Measurements from ENCODE around the gene CRY1.

CRY1 gene

DNA sequence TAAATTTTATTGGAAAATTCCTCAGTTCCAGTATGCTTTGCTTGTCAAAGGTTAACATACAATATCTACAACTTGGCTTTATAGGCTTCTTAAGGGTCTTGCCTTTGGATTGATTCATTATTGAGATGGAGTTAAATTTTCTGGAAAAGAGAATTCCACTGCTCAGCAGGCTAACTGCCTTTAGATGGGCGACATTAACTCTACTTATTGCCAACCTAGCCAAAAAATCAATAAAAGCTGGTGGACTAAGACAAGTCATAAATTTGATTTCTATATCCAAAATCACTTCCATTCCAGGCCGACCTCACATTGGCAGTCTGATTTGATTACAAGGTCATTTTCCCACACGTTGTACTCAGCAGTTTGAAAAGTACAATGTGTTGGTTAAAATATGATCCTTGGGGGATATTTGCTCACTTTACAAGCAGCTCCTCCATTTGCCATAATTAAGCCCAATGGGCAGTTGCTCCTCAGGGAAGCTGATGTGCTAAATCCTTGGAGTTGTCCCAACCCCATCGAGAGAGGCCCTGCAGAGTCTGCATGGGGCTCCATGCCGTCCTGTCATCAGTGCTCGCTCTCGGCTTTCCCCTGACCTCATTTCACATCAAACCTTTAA, 36.1 kb upstream of the CRY1 start:
- Histone ChIP-seq H2BK15ac (ENCODE audit: low read length) (no peak overlapping the region), H2AFZ (ENCODE audit: low read length) (no peak overlapping the region), H3K36me3 (replicated peaks in 1 of 2; ENCODE audit: control insufficient read depth in 2 of 2, insufficient read depth in 2 of 2, low read length in 2 of 2) (no peaks in the 10 kb centered on the region), H2BK120ac (ENCODE audit: low read depth, low read length) (no peak overlapping the region), H4K8ac (ENCODE audit: low read depth, low read length) (no peak overlapping the region), H3K4ac (ENCODE audit: low read length) (no peak overlapping the region), H2AK5ac (ENCODE audit: low read depth, low read length) (no peak overlapping the region), H3K18ac (ENCODE audit: low read length) (no peak overlapping the region), H3K27ac (replicated peaks; ENCODE audit: low read length) (no peak overlapping the region), H3K23ac (ENCODE audit: low read depth, low read length, poor library complexity) (no peak overlapping the region), H2BK12ac (ENCODE audit: low read length) (no peak overlapping the region), H3K9ac (ENCODE audit: low read depth, low read length, poor library complexity) (no peak overlapping the region), H2BK5ac (ENCODE audit: low read length) (no peak overlapping the region), H3K4me2 (ENCODE audit: insufficient read depth, low read length, poor library complexity, severe bottlenecking) (no peak overlapping the region), H3K27me3 (ENCODE audit: control insufficient read depth in 3 of 3, insufficient read depth in 3 of 3, low read depth in 1 of 3, low read length in 3 of 3) (no peaks in the 10 kb centered on the region), H3K9me3 (replicated peaks in 1 of 2; ENCODE audit: control insufficient read depth in 2 of 2, insufficient read depth in 1 of 2, low read depth in 1 of 2, low read length in 2 of 2) (no peaks in the 10 kb centered on the region), H4K91ac (ENCODE audit: low read depth, low read length, poor library complexity) (no peak overlapping the region), H3K14ac (ENCODE audit: low read length) (no peak overlapping the region), H3K4me3 (ENCODE audit: low read length in 2 of 2) (no peak overlapping the region), H3K79me1 (ENCODE audit: low read depth, low read length) (no peaks in the 10 kb centered on the region), H3K4me1 (ENCODE audit: control insufficient read depth in 2 of 2, insufficient read depth in 1 of 2, low read depth in 1 of 2, low read length in 2 of 2) (peaks cover 1 to 25% of the 10 kb centered on the region in 2 donors)
- WGBS, 2 donors (ENCODE audit: extremely low coverage in 2 of 2, insufficient read length in 2 of 2, insufficient replicate concordance in 1 of 2) = no CpG with 5 or more reads among the region's 7 CpGs
- no peak for DNase-seq (ENCODE audit: low spot score)

DNA sequence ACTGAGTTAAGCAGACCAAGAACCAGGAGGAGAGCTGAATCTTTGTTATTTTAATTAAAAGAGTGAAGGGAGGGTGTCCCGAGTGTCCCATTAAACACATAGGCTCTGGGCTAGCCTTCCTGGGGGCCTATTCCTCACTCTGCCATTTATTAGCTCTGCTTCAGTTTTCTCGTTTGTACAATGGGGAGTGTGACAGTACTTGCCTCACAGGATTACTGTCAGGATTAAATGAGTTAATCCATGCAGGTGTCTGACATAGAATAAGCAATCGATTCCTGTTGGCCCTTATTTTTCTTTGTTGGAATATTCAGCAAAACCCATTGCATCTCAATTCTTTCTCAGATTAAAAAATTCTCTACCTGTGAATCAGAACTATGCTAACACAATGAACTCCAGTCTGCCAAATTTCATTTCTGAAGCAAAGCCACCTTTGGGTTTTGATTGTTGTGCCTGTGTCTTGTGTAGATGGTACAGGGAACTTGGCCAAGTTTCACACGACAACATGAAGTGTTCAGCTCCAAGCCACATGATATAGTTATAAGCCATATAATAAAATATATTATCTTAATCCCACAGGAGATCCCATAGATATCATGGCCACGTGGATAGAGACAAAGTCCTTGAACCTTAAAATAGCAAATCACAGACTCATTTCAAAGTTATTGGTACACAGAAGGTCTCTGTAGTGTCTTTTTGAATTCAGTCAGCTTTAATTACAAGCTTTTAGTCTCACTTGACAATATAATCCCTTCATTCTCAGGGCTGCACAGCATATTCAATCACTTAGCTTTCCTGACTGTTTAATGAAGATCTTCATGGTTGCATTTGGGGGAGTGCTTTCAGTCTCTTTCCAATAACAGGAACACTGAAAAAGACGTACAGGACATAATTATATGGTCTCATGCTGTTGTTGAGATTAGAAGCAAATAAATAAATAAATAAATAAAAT, 34.4 kb upstream of the CRY1 start:
- Histone ChIP-seq H3K4ac (ENCODE audit: low read length) (no peak overlapping the region), H2BK5ac (ENCODE audit: low read length) (no peak overlapping the region), H2BK12ac (ENCODE audit: low read length) (no peak overlapping the region), H2BK120ac (ENCODE audit: low read depth, low read length) (no peak overlapping the region), H3K36me3 (replicated peaks in 1 of 2; ENCODE audit: control insufficient read depth in 2 of 2, insufficient read depth in 2 of 2, low read length in 2 of 2) (no peaks in the 10 kb centered on the region), H3K14ac (ENCODE audit: low read length) (no peak overlapping the region), H3K79me1 (ENCODE audit: low read depth, low read length) (no peaks in the 10 kb centered on the region), H3K23ac (ENCODE audit: low read depth, low read length, poor library complexity) (no peak overlapping the region), H3K4me2 (ENCODE audit: insufficient read depth, low read length, poor library complexity, severe bottlenecking) (no peak overlapping the region), H2AFZ (ENCODE audit: low read length) (peak overlapping the region; percentile 66), H3K27me3 (ENCODE audit: control insufficient read depth in 3 of 3, insufficient read depth in 3 of 3, low read depth in 1 of 3, low read length in 3 of 3) (peaks cover 0 to 1% (median 0%) of the 10 kb centered on the region in 3 experiments), H3K9ac (ENCODE audit: low read depth, low read length, poor library complexity) (no peak overlapping the region), H3K4me1 (ENCODE audit: control insufficient read depth in 2 of 2, insufficient read depth in 1 of 2, low read depth in 1 of 2, low read length in 2 of 2) (peaks cover 1 to 25% of the 10 kb centered on the region in 2 donors), H3K4me3 (ENCODE audit: low read length in 2 of 2) (no peak overlapping the region), H3K18ac (ENCODE audit: low read length) (no peak overlapping the region), H3K27ac (replicated peaks; ENCODE audit: low read length) (no peak overlapping the region), H2AK5ac (ENCODE audit: low read depth, low read length) (no peak overlapping the region), H4K91ac (ENCODE audit: low read depth, low read length, poor library complexity) (no peak overlapping the region), H3K9me3 (replicated peaks in 1 of 2; ENCODE audit: control insufficient read depth in 2 of 2, insufficient read depth in 1 of 2, low read depth in 1 of 2, low read length in 2 of 2) (no peaks in the 10 kb centered on the region), H4K8ac (ENCODE audit: low read depth, low read length) (no peak overlapping the region), H2BK15ac (ENCODE audit: low read length) (no peak overlapping the region)
- no CpG with 5 or more reads among the region's 6 CpGs for WGBS, 2 donors (ENCODE audit: extremely low coverage in 2 of 2, insufficient read length in 2 of 2, insufficient replicate concordance in 1 of 2)
- no peak for DNase-seq (ENCODE audit: low spot score)

DNA sequence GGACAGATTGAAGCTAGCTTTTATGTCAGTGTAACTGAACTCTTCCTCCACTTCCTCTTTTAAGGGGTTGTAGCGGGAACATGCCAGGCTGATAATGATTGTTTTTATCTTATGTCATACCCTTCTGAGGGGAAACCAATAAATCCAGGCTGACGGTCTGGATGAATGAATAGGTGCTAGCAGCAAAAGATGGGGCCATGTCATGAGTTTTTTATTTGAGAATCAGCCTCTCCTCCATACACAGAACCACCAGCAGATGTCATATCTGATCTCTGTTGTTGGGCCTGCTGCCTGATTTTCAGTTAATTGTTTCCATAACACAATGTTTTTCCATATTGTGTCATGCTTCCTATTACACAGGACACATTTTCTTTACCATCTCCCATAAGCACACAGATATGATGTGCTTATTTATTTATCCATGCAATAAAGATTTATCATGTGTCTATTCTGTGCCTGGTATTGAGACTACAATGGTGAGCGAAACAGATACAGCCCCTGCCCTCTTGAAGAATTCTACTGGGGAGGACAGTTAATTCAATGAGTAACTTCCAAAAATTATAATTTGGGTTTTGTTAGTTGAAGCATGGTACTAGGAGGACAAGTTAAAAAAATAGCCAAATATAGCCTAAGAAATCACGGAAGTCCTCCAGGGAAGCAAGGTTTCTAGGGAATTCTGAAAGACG, 33.6 kb upstream of the CRY1 start:
- no peak overlapping the region for H2BK12ac ChIP-seq (ENCODE audit: low read length)
- no peak overlapping the region for H3K27ac ChIP-seq (replicated peaks; ENCODE audit: low read length)
- no peak overlapping the region for H3K9ac ChIP-seq (ENCODE audit: low read depth, low read length, poor library complexity)
- no peaks in the 10 kb centered on the region for H3K9me3 ChIP-seq (replicated peaks in 1 of 2; ENCODE audit: control insufficient read depth in 2 of 2, insufficient read depth in 1 of 2, low read depth in 1 of 2, low read length in 2 of 2)
- H3K4ac ChIP-seq (ENCODE audit: low read length) = no peak overlapping the region
- no peak overlapping the region for H2BK15ac ChIP-seq (ENCODE audit: low read length)
- no peak overlapping the region for H4K8ac ChIP-seq (ENCODE audit: low read depth, low read length)
- H3K4me1 ChIP-seq (ENCODE audit: control insufficient read depth in 2 of 2, insufficient read depth in 1 of 2, low read depth in 1 of 2, low read length in 2 of 2) = peaks cover under 1 to 18% of the 10 kb centered on the region in 2 donors
- H2BK5ac ChIP-seq (ENCODE audit: low read length) = no peak overlapping the region
- H4K91ac ChIP-seq (ENCODE audit: low read depth, low read length, poor library complexity) = no peak overlapping the region
- DNase-seq (ENCODE audit: low spot score) = no peak
- no peak overlapping the region for H3K4me2 ChIP-seq (ENCODE audit: insufficient read depth, low read length, poor library complexity, severe bottlenecking)
- no peak overlapping the region for H2AK5ac ChIP-seq (ENCODE audit: low read depth, low read length)
- H2BK120ac ChIP-seq (ENCODE audit: low read depth, low read length) = no peak overlapping the region
- H3K23ac ChIP-seq (ENCODE audit: low read depth, low read length, poor library complexity) = no peak overlapping the region
- peaks cover 0 to 8% (median 0%) of the 10 kb centered on the region in 3 experiments for H3K27me3 ChIP-seq (ENCODE audit: control insufficient read depth in 3 of 3, insufficient read depth in 3 of 3, low read depth in 1 of 3, low read length in 3 of 3)
- H3K18ac ChIP-seq (ENCODE audit: low read length) = no peak overlapping the region
- no peak overlapping the region for H3K4me3 ChIP-seq (ENCODE audit: low read length in 2 of 2)
- WGBS, 2 donors (ENCODE audit: extremely low coverage in 2 of 2, insufficient read length in 2 of 2, insufficient replicate concordance in 1 of 2) = no CpG with 5 or more reads among the region's 5 CpGs
- peak overlapping the region; percentile 66 for H2AFZ ChIP-seq (ENCODE audit: low read length)
- H3K79me1 ChIP-seq (ENCODE audit: low read depth, low read length) = no peaks in the 10 kb centered on the region
- H3K14ac ChIP-seq (ENCODE audit: low read length) = no peak overlapping the region
- H3K36me3 ChIP-seq (replicated peaks in 1 of 2; ENCODE audit: control insufficient read depth in 2 of 2, insufficient read depth in 2 of 2, low read length in 2 of 2) = no peaks in the 10 kb centered on the region

DNA sequence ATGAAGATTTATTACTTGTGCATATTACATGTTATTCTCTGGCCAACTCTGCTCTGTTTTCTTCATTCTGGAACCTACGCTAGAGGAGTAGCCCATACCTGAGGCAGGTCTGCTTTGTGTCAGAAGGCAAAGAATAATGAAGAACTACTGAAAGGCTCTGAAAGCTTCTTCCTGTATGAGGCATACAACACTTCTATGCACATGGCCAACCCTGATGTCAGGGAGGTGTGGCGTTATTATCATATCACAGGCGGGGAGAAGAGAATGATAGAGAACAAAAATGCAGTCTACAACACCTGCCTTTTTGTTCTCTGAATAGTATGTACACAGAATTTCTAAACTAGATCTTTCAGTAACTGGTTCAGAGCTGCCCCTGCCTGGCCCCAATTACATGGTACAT, 32.5 kb upstream of the CRY1 start:
- H2AK5ac ChIP-seq (ENCODE audit: low read depth, low read length) = no peak overlapping the region
- H3K27me3 ChIP-seq (ENCODE audit: control insufficient read depth in 3 of 3, insufficient read depth in 3 of 3, low read depth in 1 of 3, low read length in 3 of 3) = peaks cover 0 to 8% (median 0%) of the 10 kb centered on the region in 3 experiments
- no CpG with 5 or more reads among the region's 3 CpGs for WGBS, 2 donors (ENCODE audit: extremely low coverage in 2 of 2, insufficient read length in 2 of 2, insufficient replicate concordance in 1 of 2)

More for the DNA sequence above, 32.5 kb upstream of the CRY1 start:
- Histone ChIP-seq H2BK5ac (ENCODE audit: low read length) (no peak overlapping the region), H3K4ac (ENCODE audit: low read length) (no peak overlapping the region), H3K18ac (ENCODE audit: low read length) (no peak overlapping the region), H4K8ac (ENCODE audit: low read depth, low read length) (no peak overlapping the region), H2BK120ac (ENCODE audit: low read depth, low read length) (no peak overlapping the region), H3K9me3 (replicated peaks in 1 of 2; ENCODE audit: control insufficient read depth in 2 of 2, insufficient read depth in 1 of 2, low read depth in 1 of 2, low read length in 2 of 2) (no peaks in the 10 kb centered on the region), H3K4me1 (ENCODE audit: control insufficient read depth in 2 of 2, insufficient read depth in 1 of 2, low read depth in 1 of 2, low read length in 2 of 2) (peaks cover 0 to 8% of the 10 kb centered on the region in 2 donors), H2BK15ac (ENCODE audit: low read length) (no peak overlapping the region), H3K27ac (replicated peaks; ENCODE audit: low read length) (no peak overlapping the region), H3K36me3 (replicated peaks in 1 of 2; ENCODE audit: control insufficient read depth in 2 of 2, insufficient read depth in 2 of 2, low read length in 2 of 2) (no peaks in the 10 kb centered on the region), H3K79me1 (ENCODE audit: low read depth, low read length) (no peaks in the 10 kb centered on the region), H3K23ac (ENCODE audit: low read depth, low read length, poor library complexity) (no peak overlapping the region), H3K4me3 (ENCODE audit: low read length in 2 of 2) (no peak overlapping the region), H3K4me2 (ENCODE audit: insufficient read depth, low read length, poor library complexity, severe bottlenecking) (no peak overlapping the region), H2BK12ac (ENCODE audit: low read length) (no peak overlapping the region), H3K9ac (ENCODE audit: low read depth, low read length, poor library complexity) (no peak overlapping the region), H4K91ac (ENCODE audit: low read depth, low read length, poor library complexity) (no peak overlapping the region), H3K14ac (ENCODE audit: low read length) (no peak overlapping the region), H2AFZ (ENCODE audit: low read length) (no peak overlapping the region)
- no peak for DNase-seq (ENCODE audit: low spot score)

Data from neuronal stem cell (in vitro differentiated cells).